HEK293 (cell line): Measurements from ENCODE around the gene NPRL2.

ENCODE experiments used
- CTCF ChIA-PET: fragments of 350-600 bp; formaldehyde crosslinking; extraction: SDS; loops from one replicate; lab custom pipeline; 2021; ENCODE audit warnings: antibody characterized with exemption; lab: Yijun Ruan, JAX
- POLR2A ChIA-PET: fragments of 300-600 bp; formaldehyde crosslinking; extraction: SDS; loops from one replicate; lab custom pipeline; 2020; ENCODE audit warnings: antibody characterized with exemption, inconsistent platforms; lab: Yijun Ruan, JAX
- H3K27ac ChIP-seq: fragments of 200-500 bp; sonication (Bioruptor generic); 2 replicates; pipeline ENCODE4 v1.5.1; 2014; ENCODE audit warnings: low read depth, low read length, control low read depth, inconsistent platforms; ENCODE audit errors: extremely low read depth
- H3K36me3 ChIP-seq, 2 experiments: fragments of 200-500 bp in 1 of 2; sonication (Bioruptor generic) in 1 of 2; 1 replicate in 1 of 2; 2 replicates in 1 of 2; pipeline ENCODE4 v1.5.1; 2014 to 2017; ENCODE audit warnings: inconsistent platforms in 2 of 2, low read length in 2 of 2; ENCODE audit not compliant: control insufficient read depth in 2 of 2, insufficient read depth in 1 of 2
- H3K4me1 ChIP-seq: fragments of 200-500 bp; sonication (Bioruptor generic); 2 replicates; pipeline ENCODE4 v1.5.1; 2014; ENCODE audit warnings: mild to moderate bottlenecking, low read length, inconsistent platforms; ENCODE audit not compliant: control insufficient read depth, insufficient read depth
- H3K4me3 ChIP-seq: 2 replicates; pipeline ENCODE4 v1.5.1; 2011; ENCODE audit warnings: low read depth, mild to moderate bottlenecking, control low read depth, low read length, moderate library complexity
- H3K9me3 ChIP-seq: fragments of 200-500 bp; sonication (Bioruptor generic); 2 replicates; pipeline ENCODE4 v1.5.1; 2014; ENCODE audit warnings: low read depth, low read length, inconsistent platforms; ENCODE audit not compliant: control insufficient read depth, insufficient read depth
- EGR2 ChIP-seq: fragments of 450-650 bp; formaldehyde crosslinking; IDR thresholded peaks from 2 replicates; pipeline ENCODE4 v1.5.1; 2016; ENCODE audit warnings: low read depth, missing biosample characterization, missing genetic modification characterization
- FEZF1 ChIP-seq: fragments of 450-650 bp; formaldehyde crosslinking; IDR thresholded peaks from 2 replicates; pipeline ENCODE4 v1.5.1; 2016; ENCODE audit warnings: missing biosample characterization, missing genetic modification characterization
- GLIS2 ChIP-seq: fragments of 450-650 bp; formaldehyde crosslinking; IDR thresholded peaks from 2 replicates; pipeline ENCODE4 v1.5.1; 2016; ENCODE audit warnings: missing biosample characterization, missing genetic modification characterization
- KLF10 ChIP-seq: fragments of 450-650 bp; IDR thresholded peaks from 2 replicates; pipeline ENCODE4 v1.5.1; 2018; ENCODE audit warnings: missing biosample characterization, mild to moderate bottlenecking, missing genetic modification characterization
- SP7 ChIP-seq: fragments of 450-650 bp; formaldehyde crosslinking; IDR thresholded peaks from 2 replicates; pipeline ENCODE4 v1.5.1; 2016; ENCODE audit warnings: missing biosample characterization, missing genetic modification characterization
- YY2 ChIP-seq: fragments of 450-650 bp; formaldehyde crosslinking; IDR thresholded peaks from 2 replicates; pipeline ENCODE4 v1.5.1; 2016; ENCODE audit warnings: missing biosample characterization, missing genetic modification characterization
- ZBTB10 ChIP-seq: fragments of 450-650 bp; formaldehyde crosslinking; IDR thresholded peaks from 2 replicates; pipeline ENCODE4 v1.5.1; 2016; ENCODE audit warnings: missing biosample characterization, missing genetic modification characterization
- ZBTB44 ChIP-seq: fragments of 450-650 bp; IDR thresholded peaks from 2 replicates; pipeline ENCODE4 v1.5.1; 2018; ENCODE audit warnings: missing biosample characterization, mild to moderate bottlenecking, missing genetic modification characterization
- ZBTB48 ChIP-seq: fragments of 450-650 bp; formaldehyde crosslinking; IDR thresholded peaks from 2 replicates; pipeline ENCODE4 v1.5.1; 2016; ENCODE audit warnings: missing biosample characterization, missing genetic modification characterization
- ZBTB8A ChIP-seq: fragments of 450-650 bp; formaldehyde crosslinking; IDR thresholded peaks from 2 replicates; pipeline ENCODE4 v1.5.1; 2016; ENCODE audit warnings: missing biosample characterization, missing genetic modification characterization
- ZFHX2 ChIP-seq: fragments of 450-650 bp; formaldehyde crosslinking; conservative IDR thresholded peaks from 2 replicates; pipeline ENCODE4 v1.5.1; 2016; ENCODE audit warnings: missing biosample characterization, missing genetic modification characterization
- ZNF146 ChIP-seq: fragments of 450-650 bp; formaldehyde crosslinking; IDR thresholded peaks from 2 replicates; pipeline ENCODE4 v1.5.1; 2016; ENCODE audit warnings: missing biosample characterization, missing genetic modification characterization
- ZNF157 ChIP-seq: fragments of 450-650 bp; formaldehyde crosslinking; IDR thresholded peaks from 2 replicates; pipeline ENCODE4 v1.5.1; 2016; ENCODE audit warnings: missing biosample characterization, missing genetic modification characterization
- ZNF2 ChIP-seq: fragments of 450-650 bp; formaldehyde crosslinking; IDR thresholded peaks from 2 replicates; pipeline ENCODE4 v1.5.1; 2016; ENCODE audit warnings: missing biosample characterization, missing genetic modification characterization
- ZNF223 ChIP-seq: fragments of 450-650 bp; formaldehyde crosslinking; IDR thresholded peaks from 2 replicates; pipeline ENCODE4 v1.5.1; 2016; ENCODE audit warnings: missing biosample characterization, missing genetic modification characterization
- ZNF302 ChIP-seq: fragments of 450-650 bp; formaldehyde crosslinking; IDR thresholded peaks from 2 replicates; pipeline ENCODE4 v1.5.1; 2016; ENCODE audit warnings: missing biosample characterization, missing genetic modification characterization, low read depth
- ZNF555 ChIP-seq: fragments of 450-650 bp; formaldehyde crosslinking; conservative IDR thresholded peaks from 2 replicates; pipeline ENCODE4 v1.5.1; 2017; ENCODE audit warnings: missing biosample characterization, mild to moderate bottlenecking, missing genetic modification characterization, inconsistent platforms
- ZNF621 ChIP-seq: fragments of 450-650 bp; formaldehyde crosslinking; IDR thresholded peaks from 2 replicates; pipeline ENCODE4 v1.5.1; 2017; ENCODE audit warnings: missing biosample characterization, missing genetic modification characterization
- ZNF639 ChIP-seq: fragments of 450-650 bp; formaldehyde crosslinking; IDR thresholded peaks from 2 replicates; pipeline ENCODE4 v1.5.1; 2016; ENCODE audit warnings: missing biosample characterization, missing genetic modification characterization
- ZNF707 ChIP-seq: fragments of 450-650 bp; formaldehyde crosslinking; IDR thresholded peaks from 2 replicates; pipeline ENCODE4 v1.5.1; 2016; ENCODE audit warnings: missing biosample characterization, missing genetic modification characterization
- ZNF791 ChIP-seq: fragments of 450-650 bp; formaldehyde crosslinking; IDR thresholded peaks from 2 replicates; pipeline ENCODE4 v1.5.1; 2016; ENCODE audit warnings: missing biosample characterization, missing genetic modification characterization
- ZNF837 ChIP-seq: fragments of 450-650 bp; formaldehyde crosslinking; IDR thresholded peaks from 2 replicates; pipeline ENCODE4 v1.5.1; 2016; ENCODE audit warnings: missing biosample characterization, missing genetic modification characterization
- TF ChIP-seq, protein P1 (sequence below): fragments of 450-650 bp; formaldehyde crosslinking; IDR thresholded peaks from 2 replicates; pipeline ENCODE4 v1.5.1; 2017; ENCODE audit warnings: missing biosample characterization, missing genetic modification characterization
- TF ChIP-seq, protein P2 (sequence below): fragments of 450-650 bp; formaldehyde crosslinking; IDR thresholded peaks from 2 replicates; pipeline ENCODE4 v1.5.1; 2017; ENCODE audit warnings: missing biosample characterization, missing genetic modification characterization
- TF ChIP-seq, protein P3 (sequence below): fragments of 450-650 bp; formaldehyde crosslinking; IDR thresholded peaks from 2 replicates; pipeline ENCODE4 v1.5.1; 2016; ENCODE audit warnings: missing biosample characterization, missing genetic modification characterization

Gene NPRL2

GRCh38 chr3:50321336-50322114 lies 29.1 kb downstream of the NPRL2 start (continued):
- TF ChIP-seq ZNF639 (tag by site-specific recombination) (peak; percentile 68; the same call in 1 of the 2 replicates), ZFHX2 (peak; percentile 87), ZNF791 (tag by site-specific recombination) (no peak), ZNF146 (tag by site-specific recombination) (no peak), YY2 (no peak; the same call in 1 of the 2 replicates), ZNF555 (tag by site-specific recombination) (no peak), ZNF2 (tag by site-specific recombination) (peak; percentile 53; the same call in 1 of the 2 replicates), FEZF1 (peak; percentile 81), ZNF157 (no peak), ZNF707 (tag by site-specific recombination) (no peak), ZNF621 (tag by site-specific recombination) (no peak), ZBTB48 (tag by site-specific recombination) (no peak), ZBTB10 (tag by site-specific recombination) (no peak)
- TF ChIP-seq, protein P1, sequence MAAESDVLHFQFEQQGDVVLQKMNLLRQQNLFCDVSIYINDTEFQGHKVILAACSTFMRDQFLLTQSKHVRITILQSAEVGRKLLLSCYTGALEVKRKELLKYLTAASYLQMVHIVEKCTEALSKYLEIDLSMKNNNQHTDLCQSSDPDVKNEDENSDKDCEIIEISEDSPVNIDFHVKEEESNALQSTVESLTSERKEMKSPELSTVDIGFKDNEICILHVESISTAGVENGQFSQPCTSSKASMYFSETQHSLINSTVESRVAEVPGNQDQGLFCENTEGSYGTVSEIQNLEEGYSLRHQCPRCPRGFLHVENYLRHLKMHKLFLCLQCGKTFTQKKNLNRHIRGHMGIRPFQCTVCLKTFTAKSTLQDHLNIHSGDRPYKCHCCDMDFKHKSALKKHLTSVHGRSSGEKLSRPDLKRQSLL (tag by site-specific recombination): no peak

DNA sequence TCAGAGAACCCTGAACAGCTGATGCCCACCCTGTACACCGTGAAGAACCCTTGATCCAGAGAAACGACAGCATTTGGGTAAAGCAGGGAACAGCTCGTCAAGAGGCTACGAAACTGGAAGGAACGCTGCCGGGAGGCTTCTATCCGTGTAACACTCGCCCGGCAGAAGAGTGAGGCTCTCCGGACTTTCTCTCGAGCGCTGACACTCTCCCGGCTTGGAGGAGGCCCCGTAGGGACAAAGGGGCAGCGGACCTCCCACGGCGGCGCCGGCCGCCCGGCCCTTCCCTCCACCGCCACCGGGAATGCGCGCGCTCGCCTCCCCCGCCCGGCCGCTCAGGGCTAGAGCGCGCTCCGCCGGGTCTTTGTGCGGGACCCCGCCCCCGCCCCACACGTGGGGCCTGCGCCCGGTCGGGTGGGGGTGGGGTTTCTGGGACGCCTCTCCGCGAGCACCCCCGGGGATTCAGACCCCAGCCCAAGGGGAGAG lies 29.7 kb downstream of the NPRL2 start:
- H3K36me3 ChIP-seq: peaks cover 0 to 61% of the 10 kb centered on the region in 2 experiments; a peak in 1 of 3 replicates
- ChIA-PET POLR2A (interaction anchor here (0.6 to 3.2 kb wide), 9 partner anchors 10 to 370 kb away, joined by 3 to 17 read pairs (median 5); partner anchors contain the start of genes CYB561D2, HYAL3, NAA80 and NPRL2), CTCF (interaction anchor here (0.5 to 1.3 kb wide), 8 partner anchors 15 to 1493 kb away, joined by 3 to 7 read pairs (median 3); no protein-coding TSS in a partner anchor)
- H3K27ac ChIP-seq: peak overlapping the region; percentile 95; the same call in 1 of the 2 replicates
- H3K4me1 ChIP-seq: peaks cover 7% of the 10 kb centered on the region; the same call in 1 of the 2 replicates
- H3K4me3 ChIP-seq: peak overlapping the region; percentile 62
- H3K9me3 ChIP-seq: no peaks in the 10 kb centered on the region
- no peak for TF ChIP-seq ZNF302 (tag by site-specific recombination)
- peak; percentile 67 for TF ChIP-seq GLIS2 (tag by site-specific recombination)
- TF ChIP-seq, protein P2, sequence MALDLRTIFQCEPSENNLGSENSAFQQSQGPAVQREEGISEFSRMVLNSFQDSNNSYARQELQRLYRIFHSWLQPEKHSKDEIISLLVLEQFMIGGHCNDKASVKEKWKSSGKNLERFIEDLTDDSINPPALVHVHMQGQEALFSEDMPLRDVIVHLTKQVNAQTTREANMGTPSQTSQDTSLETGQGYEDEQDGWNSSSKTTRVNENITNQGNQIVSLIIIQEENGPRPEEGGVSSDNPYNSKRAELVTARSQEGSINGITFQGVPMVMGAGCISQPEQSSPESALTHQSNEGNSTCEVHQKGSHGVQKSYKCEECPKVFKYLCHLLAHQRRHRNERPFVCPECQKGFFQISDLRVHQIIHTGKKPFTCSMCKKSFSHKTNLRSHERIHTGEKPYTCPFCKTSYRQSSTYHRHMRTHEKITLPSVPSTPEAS (tag by site-specific recombination): no peak
- no peak for TF ChIP-seq ZBTB44
- no peak; the same call in 1 of the 2 replicates for TF ChIP-seq EGR2 (tag by site-specific recombination)
- 0 out of 2 replicates have a peak, but pooled peaks have one; percentile 69 for TF ChIP-seq KLF10 (tag by site-specific recombination)
- no peak for TF ChIP-seq ZNF223 (tag by site-specific recombination)
- TF ChIP-seq SP7 (tag by site-specific recombination): no peak
- peak; percentile 1; the same call in 1 of the 2 replicates for TF ChIP-seq ZBTB8A (tag by site-specific recombination)
- TF ChIP-seq ZNF837 (tag by site-specific recombination): no peak
- TF ChIP-seq, protein P3, sequence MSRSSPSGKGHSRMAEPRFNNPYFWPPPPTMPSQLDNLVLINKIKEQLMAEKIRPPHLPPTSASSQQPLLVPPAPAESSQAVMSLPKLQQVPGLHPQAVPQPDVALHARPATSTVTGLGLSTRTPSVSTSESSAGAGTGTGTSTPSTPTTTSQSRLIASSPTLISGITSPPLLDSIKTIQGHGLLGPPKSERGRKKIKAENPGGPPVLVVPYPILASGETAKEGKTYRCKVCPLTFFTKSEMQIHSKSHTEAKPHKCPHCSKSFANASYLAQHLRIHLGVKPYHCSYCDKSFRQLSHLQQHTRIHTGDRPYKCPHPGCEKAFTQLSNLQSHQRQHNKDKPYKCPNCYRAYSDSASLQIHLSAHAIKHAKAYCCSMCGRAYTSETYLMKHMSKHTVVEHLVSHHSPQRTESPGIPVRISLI: no peak
